ENCODE measurements around the gene DERL3.

The DERL3 gene

GRCh38 chr22:23828800-23829680 is 9.8 kb downstream of the DERL3 start:
- no peak for DNase-seq

DNA sequence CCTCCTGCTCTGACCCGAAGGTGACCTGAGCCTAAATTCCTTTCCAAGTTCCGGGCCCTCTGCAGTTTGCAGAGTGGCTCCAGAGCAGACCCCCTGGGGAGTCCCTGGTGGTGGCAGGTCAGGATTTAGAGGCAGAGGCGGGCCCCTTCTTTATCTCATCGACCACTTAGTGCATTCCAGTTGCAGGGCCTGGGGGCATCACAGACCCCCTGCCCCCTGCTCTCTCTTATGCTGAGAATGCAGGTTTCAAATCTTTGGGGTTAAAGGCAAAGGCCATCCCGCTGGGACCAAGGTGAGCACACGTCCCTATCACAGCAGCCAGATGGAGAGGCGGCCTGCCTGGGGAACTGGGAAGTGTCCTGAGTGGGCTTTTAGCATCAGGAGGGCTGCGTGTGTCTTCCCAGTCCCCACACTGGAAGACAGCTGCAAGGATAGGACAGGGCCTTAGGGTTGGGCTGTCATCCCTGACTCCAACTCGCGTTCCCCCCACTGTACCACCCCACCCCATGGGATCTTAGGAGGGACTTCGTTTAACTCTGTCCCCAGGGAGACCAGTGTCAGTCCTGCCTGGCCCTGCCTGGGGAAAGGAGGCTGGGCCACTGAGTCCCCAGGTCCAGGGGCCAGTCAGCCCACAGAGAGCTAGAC is 11.3 kb downstream of the DERL3 start:
- DNase-seq: no peak

DNA sequence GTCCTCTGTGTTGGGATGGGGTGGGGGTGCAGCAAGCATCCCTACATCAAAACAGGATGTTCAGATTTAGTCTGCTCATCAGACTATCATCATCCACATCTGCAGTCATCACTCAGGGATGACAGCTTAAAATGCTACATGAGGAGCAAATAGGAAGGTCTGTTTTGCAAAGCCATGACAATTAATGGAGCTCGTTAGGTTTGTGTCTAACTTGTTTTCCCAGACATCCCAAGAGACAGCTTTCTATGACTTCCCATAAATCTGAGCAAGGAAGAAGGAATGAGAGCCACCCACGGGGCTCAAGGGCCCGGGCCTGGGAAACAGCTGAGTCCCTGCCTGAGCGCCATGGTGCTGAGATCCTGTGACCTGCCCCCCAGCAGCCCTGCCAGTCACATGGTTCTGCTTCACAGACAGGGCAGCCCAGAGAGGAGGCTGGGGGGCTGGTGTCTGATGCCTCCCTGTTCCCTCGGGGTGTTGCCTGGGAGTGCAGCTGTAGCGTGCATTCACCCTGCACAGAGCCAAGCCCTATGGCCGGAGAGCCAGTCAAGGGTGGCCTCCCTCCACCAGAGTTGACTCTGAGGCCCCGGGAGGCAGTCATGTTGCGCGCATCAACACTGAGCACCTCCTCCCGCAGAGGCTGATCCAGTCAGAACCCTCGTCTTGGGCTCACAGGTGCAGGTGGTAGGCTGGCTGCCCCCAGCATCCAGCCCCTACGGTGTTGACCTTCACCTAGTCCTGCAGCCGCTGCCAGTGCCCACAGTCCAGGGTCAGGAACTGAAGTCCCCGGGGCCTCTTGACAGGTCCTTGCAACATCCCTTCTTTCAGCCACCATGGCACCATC is 12.1 kb downstream of the DERL3 start:
- DNase-seq: no peak

GRCh38 chr22:23825246-23825905 is 13.4 kb downstream of the DERL3 start:
- no peak for DNase-seq

DNA sequence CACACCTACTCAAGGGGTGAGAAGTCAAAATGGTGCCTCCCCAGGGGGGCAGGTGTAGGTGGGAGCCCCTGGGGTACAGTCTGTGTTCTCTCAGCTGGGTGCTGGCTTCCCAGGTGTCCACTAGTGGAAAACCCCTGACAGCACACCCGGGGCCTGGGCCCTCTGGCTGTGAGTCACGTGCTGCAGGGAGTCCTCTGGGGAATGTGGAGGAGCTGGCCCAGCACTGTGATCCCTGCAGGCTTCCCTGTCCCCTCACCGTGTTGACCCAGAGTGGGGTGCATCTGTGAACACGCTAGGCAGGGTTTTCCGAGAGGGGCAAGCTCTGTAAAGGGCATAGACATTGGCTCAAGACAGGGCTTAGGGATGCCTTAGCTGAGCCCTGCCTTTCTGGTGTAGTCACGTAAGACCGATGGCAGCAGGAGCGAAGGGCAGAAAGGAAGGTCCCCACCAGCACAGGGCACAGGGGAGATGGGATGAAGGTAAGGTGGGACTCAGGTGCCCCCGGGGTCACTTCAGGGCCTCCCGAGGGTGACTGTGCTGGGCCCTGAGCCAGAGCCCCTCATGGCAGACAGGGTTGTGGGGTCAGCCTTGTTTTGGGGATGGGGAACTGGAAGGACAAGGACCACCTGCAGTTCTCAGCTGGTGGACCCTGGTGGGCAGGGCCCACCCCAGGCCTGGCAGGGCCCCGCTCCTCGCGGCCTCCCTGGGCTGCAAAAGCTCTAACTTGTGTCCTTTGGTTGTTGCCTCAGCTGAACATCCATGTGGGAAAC is 14.1 kb downstream of the DERL3 start:
- DNase-seq: no peak

GRCh38 chr22:23823331-23823791 is 15.4 kb downstream of the DERL3 start:
- no peak for DNase-seq

DNA sequence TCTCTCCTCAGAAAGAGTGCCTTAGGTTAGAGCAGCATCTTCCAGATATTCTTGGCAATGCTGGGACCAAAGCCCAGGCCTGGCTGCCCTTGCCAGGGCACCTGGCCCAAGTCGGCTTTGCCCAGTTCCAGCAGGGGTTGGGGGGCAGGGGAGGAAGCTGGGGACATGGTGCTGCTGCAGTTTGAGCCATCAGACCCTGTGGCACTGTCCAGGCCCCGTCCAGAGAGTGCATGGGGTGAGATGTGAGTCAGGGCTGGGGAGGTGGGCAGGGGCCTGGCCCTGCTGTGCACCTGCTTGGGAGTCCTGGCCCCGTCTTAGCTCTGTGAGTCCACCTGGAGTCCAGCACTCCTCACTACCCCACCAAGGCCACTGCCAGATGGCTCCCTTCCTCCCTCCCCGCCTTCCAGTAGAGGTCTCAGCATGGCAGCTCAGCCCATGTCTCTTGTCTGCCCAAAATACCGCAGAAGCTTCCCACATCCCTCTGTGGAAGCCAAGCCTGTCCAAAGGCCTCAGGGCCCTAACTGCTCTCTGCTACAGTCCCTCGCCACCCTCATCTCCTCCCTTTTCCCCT is 16.6 kb downstream of the DERL3 start:
- no peak for DNase-seq

GRCh38 chr22:23820748-23821211 is 18.0 kb downstream of the DERL3 start:
- no peak for DNase-seq

DNA sequence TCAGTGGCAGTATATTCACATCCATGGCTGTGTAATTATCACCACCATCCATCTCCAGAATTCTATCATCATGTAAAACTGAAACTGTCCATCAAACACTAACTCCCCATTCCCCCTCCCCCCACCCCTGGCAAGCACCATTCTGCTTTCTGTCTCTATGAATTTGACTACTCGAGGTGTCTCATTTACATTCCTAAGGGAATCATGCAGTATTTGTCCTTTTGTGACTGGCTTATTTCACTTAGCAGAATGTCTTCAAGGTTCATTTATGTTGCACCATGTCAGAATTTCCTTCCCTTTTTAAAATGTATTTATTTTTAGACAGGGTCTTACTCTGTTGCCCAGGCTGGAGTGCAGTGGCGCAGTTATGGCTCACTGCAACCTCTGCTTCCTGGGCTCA is 20.3 kb downstream of the DERL3 start:
- no peak for DNase-seq

GRCh38 chr22:23817146-23817545 is 21.7 kb downstream of the DERL3 start:
- no peak for DNase-seq

DNA sequence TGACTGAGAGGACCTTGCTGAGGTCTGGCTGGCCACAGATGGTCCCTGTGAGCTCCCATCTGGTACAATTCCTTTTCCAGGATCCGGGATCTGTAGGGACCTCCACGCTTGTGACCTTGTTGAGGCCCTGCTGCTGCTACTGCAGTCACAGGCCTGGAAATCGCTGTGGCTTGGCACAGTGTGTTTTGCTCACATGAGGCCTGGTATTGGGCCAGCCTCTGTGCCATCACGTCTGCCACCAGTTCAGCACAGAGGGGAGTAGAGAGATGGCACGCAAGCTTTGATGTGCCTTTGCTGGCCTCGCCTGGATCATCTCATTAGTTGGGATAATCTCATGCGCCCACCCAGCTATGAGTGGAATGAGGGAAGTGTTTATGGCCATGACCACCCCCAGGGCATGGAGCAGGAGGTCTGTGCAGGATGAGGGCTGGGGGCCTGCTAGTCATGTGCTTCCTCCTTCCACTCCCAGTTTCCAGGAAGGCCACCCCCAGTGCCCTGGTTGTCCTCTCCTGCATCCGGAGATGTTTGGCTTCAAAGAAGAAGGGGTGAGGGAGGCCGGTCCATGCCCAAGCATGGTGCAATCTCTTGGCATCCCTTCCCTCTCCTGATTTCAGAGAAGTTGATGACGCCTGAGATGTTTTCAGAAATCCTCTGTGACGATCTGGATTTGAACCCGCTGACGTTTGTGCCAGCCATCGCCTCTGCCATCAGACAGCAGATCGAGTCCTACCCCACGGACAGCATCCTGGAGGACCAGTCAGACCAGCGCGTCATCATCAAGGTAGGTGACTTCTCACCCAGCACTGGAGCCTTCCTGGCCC is 22.4 kb downstream of the DERL3 start:
- DNase-seq: no peak

GRCh38 chr22:23815541-23816155 is 23.2 kb downstream of the DERL3 start:
- no peak for DNase-seq

- DNase-seq: no peak
These were observed 26.4 kb downstream of the DERL3 start for GRCh38 chr22:23812378-23812777.

DNA sequence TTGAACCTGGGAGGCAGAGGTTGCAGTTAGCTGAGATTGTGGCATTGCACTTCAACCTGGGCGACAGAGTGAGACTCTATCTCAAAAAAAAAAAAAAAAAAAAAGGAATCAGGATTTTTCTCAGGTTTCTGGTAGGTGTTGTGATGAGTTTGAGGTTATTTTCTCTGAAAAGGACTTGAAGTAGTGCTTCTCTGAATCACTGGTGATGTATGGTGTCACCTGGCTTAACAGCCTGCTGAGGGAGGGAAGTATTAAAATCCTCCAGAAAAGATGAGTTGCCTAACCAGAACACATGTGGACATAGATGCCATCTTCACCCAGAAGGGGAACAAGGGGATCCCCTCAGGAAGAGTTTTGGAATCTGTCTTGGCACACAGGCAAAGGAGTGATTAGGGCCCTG is 32.0 kb downstream of the DERL3 start:
- no peak for DNase-seq

GRCh38 chr22:23804781-23805291 is 34.0 kb downstream of the DERL3 start:
- no peak for DNase-seq

DNA sequence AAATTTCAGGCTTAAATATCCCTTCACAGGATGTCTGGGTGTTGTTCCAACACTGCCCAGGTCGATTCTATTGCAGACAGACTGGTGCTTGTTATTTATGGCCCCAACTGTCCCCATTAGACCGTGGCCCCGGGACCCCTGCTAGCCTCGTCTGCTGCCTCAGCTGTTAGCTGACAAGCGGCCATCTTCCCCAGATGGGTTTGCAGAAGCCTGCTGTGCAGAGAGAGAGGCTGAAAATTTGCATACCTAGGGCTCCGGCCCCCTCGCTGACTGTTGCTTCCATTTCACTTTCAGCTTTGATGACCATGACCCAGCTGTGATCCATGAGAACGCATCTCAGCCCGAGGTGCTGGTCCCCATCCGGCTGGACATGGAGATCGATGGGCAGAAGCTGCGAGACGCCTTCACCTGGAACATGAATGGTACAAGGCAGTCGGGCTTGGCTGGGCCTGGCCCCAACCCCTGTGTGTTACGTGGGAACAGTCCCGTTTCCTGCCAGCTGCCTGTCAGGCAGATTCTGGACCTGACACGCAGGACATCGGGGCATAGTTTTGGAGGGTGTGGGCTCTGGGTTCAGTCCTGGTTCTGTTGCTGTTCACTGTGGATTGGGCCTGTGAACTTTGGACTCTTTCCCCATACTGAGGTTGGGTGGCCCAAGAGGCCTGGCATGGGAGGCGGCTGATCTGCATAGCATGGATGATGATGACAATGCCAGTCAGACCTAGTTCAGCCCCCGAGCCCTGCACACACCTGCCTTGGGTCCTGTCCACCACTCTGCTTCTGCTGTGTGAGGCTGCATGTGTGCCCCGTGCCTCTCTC is 35.6 kb downstream of the DERL3 start:
- DNase-seq: no peak

DNA sequence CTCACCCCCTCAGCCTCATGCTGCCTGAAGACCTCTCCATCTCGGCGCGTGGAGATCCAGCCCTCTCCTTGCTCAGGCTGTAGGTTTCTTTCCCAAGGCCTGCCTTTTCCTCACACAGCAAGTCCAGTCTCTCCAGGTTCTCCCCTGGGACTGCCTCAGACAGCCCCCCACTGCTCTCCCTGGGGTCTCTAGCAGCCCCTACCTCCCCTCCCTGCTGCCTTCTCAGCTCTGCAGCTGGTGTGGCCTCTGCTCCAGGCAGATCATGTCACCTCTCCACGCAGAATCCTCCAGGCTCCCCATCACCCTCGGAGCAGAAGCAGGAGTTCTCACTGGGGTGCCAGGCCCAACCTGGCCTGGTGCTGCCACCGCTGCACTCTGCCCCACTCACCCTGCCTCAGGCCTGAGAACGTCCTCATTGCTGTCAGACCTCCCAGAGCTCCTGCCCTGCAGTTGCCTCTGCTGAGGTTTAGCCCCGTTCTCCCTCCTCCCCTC is 36.9 kb downstream of the DERL3 start:
- no peak for DNase-seq

- DNase-seq: no peak
These were observed 37.5 kb downstream of the DERL3 start for GRCh38 chr22:23801238-23801821.
